HG02981 (cell line): ENCODE measurements around the gene SNORC.

ENCODE experiments used
- ATAC-seq: cut with Tn5 transposase; IDR thresholded peaks from one replicate; pipeline ENCODE4 v1.9.1; 2021; ENCODE audit warnings: mild to moderate bottlenecking, moderate library complexity; ENCODE audit not compliant: unreplicated experiment

The SNORC gene

GRCh38 chr2:232866104-232866503 lies 4.0 kb upstream of the SNORC start:
- ATAC-seq = no peak

GRCh38 chr2:232869138-232870017 lies 686 bp upstream of the SNORC start:
- no peak for ATAC-seq

- no peak for ATAC-seq
Measured at GRCh38 chr2:232870766-232871371, 805 bp downstream of the SNORC start.

- no peak for ATAC-seq
Measured at GRCh38 chr2:232871418-232871834, 1.4 kb downstream of the SNORC start.

GRCh38 chr2:232871835-232872736 lies 2.0 kb downstream of the SNORC start:
- ATAC-seq = no peak

GRCh38 chr2:232872826-232873225 lies 2.8 kb downstream of the SNORC start:
- ATAC-seq = no peak

GRCh38 chr2:232873292-232873908 lies 3.3 kb downstream of the SNORC start:
- no peak for ATAC-seq

GRCh38 chr2:232873909-232874641 lies 4.0 kb downstream of the SNORC start:
- no peak for ATAC-seq

GRCh38 chr2:232874677-232875223 lies 4.7 kb downstream of the SNORC start:
- no peak for ATAC-seq

GRCh38 chr2:232875256-232876121 lies 5.4 kb downstream of the SNORC start:
- ATAC-seq = no peak

- ATAC-seq = no peak
Measured at GRCh38 chr2:232876161-232876977, 6.3 kb downstream of the SNORC start.

GRCh38 chr2:232876978-232877441 lies 6.9 kb downstream of the SNORC start:
- ATAC-seq = no peak

GRCh38 chr2:232877940-232878511 lies 8.0 kb downstream of the SNORC start:
- no peak for ATAC-seq

GRCh38 chr2:232878855-232879617 lies 9.0 kb downstream of the SNORC start:
- no peak for ATAC-seq

- no peak for ATAC-seq
Measured at GRCh38 chr2:232879618-232880494, 9.8 kb downstream of the SNORC start.

GRCh38 chr2:232880764-232881351 lies 10.8 kb downstream of the SNORC start:
- ATAC-seq = no peak
